Lung (tissue), 12 donors: ENCODE measurements around the gene SPSB4. TPM values are rescaled to one million over a fixed set of nuclear protein-coding genes. Genes with fewer than 3 reads are reported as not detected.
A peak's percentile ranks its signal among the peaks of the same experiment; 100 is the strongest.

Experiments
- ATAC-seq: fragments of 200-7000 bp; cut with Tn5 transposase; one replicate; pipeline ENCODE4 v1.9.1; 2020; ENCODE audit warnings: moderate number of reproducible peaks; ENCODE audit not compliant: insufficient read depth, low FRiP score
- DNase-seq, 3 donors: peaks; one replicate each; pipeline ENCODE4 v3.0.0-alpha.2; 2013 to 2017
- H3K27ac ChIP-seq, 2 donors: one replicate each; pipeline ENCODE4 v1.5.1; 2013; ENCODE audit warnings: mild to moderate bottlenecking in 2 of 2, moderate library complexity in 2 of 2, control low read depth in 1 of 2, inconsistent platforms in 1 of 2, low read depth in 1 of 2, low read length in 1 of 2
- H3K27me3 ChIP-seq, 3 donors: one replicate each; pipeline ENCODE4 v1.5.1; 2013; ENCODE audit warnings: low read length in 2 of 3; ENCODE audit not compliant: control insufficient read depth in 3 of 3, insufficient read depth in 3 of 3
- H3K36me3 ChIP-seq, 4 donors: one replicate each; pipeline ENCODE4 v1.5.1; 2013; ENCODE audit warnings: low read length in 4 of 4, mild to moderate bottlenecking in 1 of 4, moderate library complexity in 1 of 4; ENCODE audit not compliant: control insufficient read depth in 4 of 4, insufficient read depth in 4 of 4
- H3K4me1 ChIP-seq, 5 donors: one replicate each; pipeline ENCODE4 v1.5.1; 2013; ENCODE audit warnings: low read length in 5 of 5, mild to moderate bottlenecking in 2 of 5, moderate library complexity in 1 of 5; ENCODE audit not compliant: control insufficient read depth in 5 of 5, insufficient read depth in 5 of 5
- H3K4me3 ChIP-seq: one replicate; pipeline ENCODE4 v1.5.1; 2013; ENCODE audit warnings: mild to moderate bottlenecking, control low read depth, moderate library complexity
- H3K9ac ChIP-seq, 2 donors: one replicate each; pipeline ENCODE4 v1.5.1; 2013; ENCODE audit warnings: low read length in 2 of 2, control low read depth in 1 of 2; ENCODE audit not compliant: insufficient read depth in 1 of 2
- H3K9me3 ChIP-seq, 4 donors: one replicate each; pipeline ENCODE4 v1.5.1; 2013; ENCODE audit warnings: low read length in 3 of 4, mild to moderate bottlenecking in 1 of 4, moderate library complexity in 1 of 4; ENCODE audit not compliant: control insufficient read depth in 4 of 4, insufficient read depth in 3 of 4
- WGBS, 2 donors: extraction: QIAGEN DNeasy Blood & Tissue Kit; methylation state at CpG; one replicate each; pipeline ENCODE4 v1.1.7; 2013; 5-methylcytosine and 5-hydroxymethylcytosine counted together
- polyA plus RNA-seq, 2 donors: library from polyadenylated mRNA; stranded (reverse); fragments of 200-250 nt; gene quantifications; one replicate each; pipeline ENCODE4 v1.2.1, GENCODE V29; 2013
- total RNA-seq, 2 donors: library from RNA; depleted of rRNA in 1 of 2; stranded (reverse); fragments of >200 nt in 1 of 2; gene quantifications; one replicate each; pipeline ENCODE4 v1.2.1, GENCODE V29; 2014 to 2021
- TF ChIP-seq, protein P1 (sequence below): IDR thresholded peaks from 2 replicates; pipeline ENCODE4 v1.5.1; 2012; ENCODE audit warnings: mild to moderate bottlenecking; ENCODE audit errors: control extremely low read depth, extremely low read depth
- donor health status: control.
- donor health status: control.
- donor health status: Bipolar disorder and iron deficiency.
- donor health status: healthy.
- donor health status: DM: yes; HTN: yes; CAD: no.

The SPSB4 gene
- total and polyA plus RNA-seq, 4 donors: 0.25 to 4.4 (median 1.5) TPM

DNA sequence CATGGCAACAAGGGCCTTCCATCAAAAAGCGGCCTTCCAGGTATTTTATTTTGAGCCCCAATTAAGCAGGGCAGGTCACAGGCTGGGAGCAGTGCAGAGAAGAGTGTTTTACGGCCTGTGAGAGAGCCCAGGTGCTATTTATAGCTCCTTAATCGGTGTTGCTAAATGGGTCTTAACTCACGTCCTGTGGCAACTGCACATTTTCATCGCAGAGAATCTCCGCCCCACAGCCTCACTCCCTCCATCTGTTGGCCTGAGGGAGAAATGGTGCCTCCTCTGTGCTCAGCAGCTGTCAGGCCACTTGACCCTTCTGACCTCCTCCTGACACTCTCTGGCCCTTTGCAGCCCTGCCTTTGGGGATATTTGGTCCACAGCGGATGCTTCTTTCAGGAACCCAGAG is 58.6 kb downstream of the SPSB4 start:
- H3K36me3 ChIP-seq: peaks cover 0 to 3% (median 0%) of the 10 kb centered on the region in 4 donors
- H3K27me3 ChIP-seq: no peaks in the 10 kb centered on the region
- H3K4me1 ChIP-seq: peaks cover 0 to 18% (median 0%) of the 10 kb centered on the region in 5 donors
- H3K9ac ChIP-seq: no peak overlapping the region
- DNase-seq (no peak), ATAC-seq (no peak)
- H3K9me3 ChIP-seq: peaks cover 0 to 4% (median 0%) of the 10 kb centered on the region in 4 donors
- H3K4me3 ChIP-seq: no peak overlapping the region
- 77 to 79% methylated on average over 7 of the region's 7 CpGs for WGBS, 2 donors
- peak overlapping the region in 1 of 2 donors; percentile 54 for H3K27ac ChIP-seq
- TF ChIP-seq, protein P1, sequence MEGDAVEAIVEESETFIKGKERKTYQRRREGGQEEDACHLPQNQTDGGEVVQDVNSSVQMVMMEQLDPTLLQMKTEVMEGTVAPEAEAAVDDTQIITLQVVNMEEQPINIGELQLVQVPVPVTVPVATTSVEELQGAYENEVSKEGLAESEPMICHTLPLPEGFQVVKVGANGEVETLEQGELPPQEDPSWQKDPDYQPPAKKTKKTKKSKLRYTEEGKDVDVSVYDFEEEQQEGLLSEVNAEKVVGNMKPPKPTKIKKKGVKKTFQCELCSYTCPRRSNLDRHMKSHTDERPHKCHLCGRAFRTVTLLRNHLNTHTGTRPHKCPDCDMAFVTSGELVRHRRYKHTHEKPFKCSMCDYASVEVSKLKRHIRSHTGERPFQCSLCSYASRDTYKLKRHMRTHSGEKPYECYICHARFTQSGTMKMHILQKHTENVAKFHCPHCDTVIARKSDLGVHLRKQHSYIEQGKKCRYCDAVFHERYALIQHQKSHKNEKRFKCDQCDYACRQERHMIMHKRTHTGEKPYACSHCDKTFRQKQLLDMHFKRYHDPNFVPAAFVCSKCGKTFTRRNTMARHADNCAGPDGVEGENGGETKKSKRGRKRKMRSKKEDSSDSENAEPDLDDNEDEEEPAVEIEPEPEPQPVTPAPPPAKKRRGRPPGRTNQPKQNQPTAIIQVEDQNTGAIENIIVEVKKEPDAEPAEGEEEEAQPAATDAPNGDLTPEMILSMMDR: no peak

DNA sequence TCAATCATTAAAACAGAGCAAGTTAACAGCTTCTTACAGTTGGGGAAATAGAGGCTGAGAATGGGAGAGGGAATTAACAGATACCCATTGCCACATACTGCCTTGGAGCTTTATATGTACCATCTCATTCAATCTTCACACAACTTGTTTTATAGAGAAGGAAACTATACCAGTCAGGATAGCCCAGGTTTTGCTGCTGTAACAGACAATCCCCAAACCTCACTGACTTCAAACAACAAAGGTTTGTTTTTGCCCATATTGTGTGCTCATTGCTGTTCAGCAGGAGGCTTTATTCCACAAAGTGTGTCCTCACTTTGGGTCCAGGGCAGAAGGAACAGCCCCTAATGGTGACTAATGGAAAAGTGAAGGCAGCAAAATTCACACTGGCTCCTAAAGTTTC is 59.2 kb downstream of the SPSB4 start:
- Histone ChIP-seq H3K9ac (no peak overlapping the region), H3K4me3 (no peak overlapping the region), H3K9me3 (peaks cover 0 to 4% (median 0%) of the 10 kb centered on the region in 4 donors), H3K4me1 (peaks cover 0 to 18% (median 0%) of the 10 kb centered on the region in 5 donors), H3K27ac (no peak overlapping the region), H3K27me3 (no peaks in the 10 kb centered on the region), H3K36me3 (peaks cover 0 to 3% (median 0%) of the 10 kb centered on the region in 4 donors)
- TF ChIP-seq, protein P1: no peak
- ATAC-seq (no peak), DNase-seq (no peak)

DNA sequence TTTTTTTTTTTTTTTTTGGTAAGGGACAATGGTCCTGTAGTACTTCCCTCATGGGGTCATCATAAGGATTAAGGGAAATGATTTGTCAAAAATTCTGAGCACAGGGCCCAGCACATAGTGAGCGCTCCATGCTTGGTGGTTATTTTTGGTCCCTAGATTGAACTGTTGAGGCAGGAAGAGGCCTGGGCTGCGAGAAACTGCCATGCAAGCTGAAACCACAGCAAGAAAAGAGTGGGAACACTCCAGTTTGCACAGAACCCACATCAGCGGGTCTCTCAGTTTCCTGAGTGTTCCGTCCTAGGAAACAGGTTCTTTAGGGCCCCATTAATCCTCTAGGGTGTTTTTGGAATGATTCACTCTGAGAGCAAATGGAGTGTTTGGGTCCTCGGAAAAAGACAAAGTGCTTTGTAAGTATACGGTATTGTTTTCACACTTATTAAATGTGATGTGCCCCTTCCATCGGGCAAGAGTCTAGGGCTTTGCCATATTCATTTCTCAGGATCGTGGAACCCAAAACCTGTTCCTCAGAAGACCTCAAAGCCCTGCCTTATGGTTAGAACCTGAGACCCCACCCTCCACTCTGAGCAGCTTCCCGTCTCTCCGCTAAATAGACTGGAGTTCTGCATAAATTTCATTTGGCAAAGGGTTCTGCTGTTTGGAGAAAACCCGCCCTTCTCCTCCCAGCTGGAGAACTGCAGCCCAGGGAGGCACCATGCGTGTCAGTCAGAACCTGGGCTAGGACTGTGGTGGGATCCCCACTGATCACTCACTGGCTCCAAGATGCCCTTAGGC is 60.4 kb downstream of the SPSB4 start:
- ATAC-seq (no peak), DNase-seq (no peak)
- TF ChIP-seq, protein P1: no peak
- peaks cover 0 to 3% (median 0%) of the 10 kb centered on the region in 4 donors for H3K36me3 ChIP-seq
- H3K9me3 ChIP-seq: peaks cover 0 to 4% (median 0%) of the 10 kb centered on the region in 4 donors
- H3K27ac ChIP-seq: no peak overlapping the region
- peaks cover 0 to 26% (median 7%) of the 10 kb centered on the region in 5 donors for H3K4me1 ChIP-seq
- H3K4me3 ChIP-seq: no peak overlapping the region
- H3K9ac ChIP-seq: no peak overlapping the region
- H3K27me3 ChIP-seq: no peaks in the 10 kb centered on the region
- 74 to 84% methylated on average over 12 of the region's 12 CpGs for WGBS, 2 donors
